Mesenchymal stem cell (in vitro differentiated cells and primary cell): ENCODE results near the gene DPP6.

Experiments
- DNase-seq: peaks from one replicate; pipeline ENCODE4 v3.0.0-alpha.2; 2013
- H2AFZ ChIP-seq: one replicate; pipeline ENCODE4 v1.6.1; 2013; ENCODE audit warnings: low read depth, mild to moderate bottlenecking, control low read depth, inconsistent platforms, low read length, moderate library complexity
- H2AK5ac ChIP-seq: 2 replicates; pipeline ENCODE4 v1.6.1; 2013; ENCODE audit warnings: low read length, moderate library complexity, mild to moderate bottlenecking, inconsistent platforms; ENCODE audit not compliant: severe bottlenecking
- H2BK120ac ChIP-seq: one replicate; pipeline ENCODE4 v1.6.1; 2013; ENCODE audit warnings: low read depth, mild to moderate bottlenecking, inconsistent platforms, low read length, moderate library complexity
- H2BK12ac ChIP-seq, 2 experiments: one replicate each; pipeline ENCODE4 v1.6.1; 2013; ENCODE audit warnings: inconsistent platforms in 2 of 2, low read length in 2 of 2, mild to moderate bottlenecking in 2 of 2, moderate library complexity in 2 of 2, control low read depth in 1 of 2
- H2BK15ac ChIP-seq: one replicate; pipeline ENCODE4 v1.6.1; 2013; ENCODE audit warnings: mild to moderate bottlenecking, low read depth, inconsistent platforms; ENCODE audit not compliant: poor library complexity, severe bottlenecking
- H2BK5ac ChIP-seq: 2 replicates; pipeline ENCODE4 v1.6.1; 2013; ENCODE audit warnings: low read depth, mild to moderate bottlenecking, low read length, control low read depth, inconsistent platforms; ENCODE audit not compliant: poor library complexity, severe bottlenecking
- H3K14ac ChIP-seq, 2 experiments: one replicate each; pipeline ENCODE4 v1.6.1; 2013; ENCODE audit warnings: inconsistent platforms in 2 of 2, low read length in 2 of 2, control low read depth in 1 of 2, mild to moderate bottlenecking in 1 of 2, moderate library complexity in 1 of 2
- H3K18ac ChIP-seq, 2 experiments: one replicate each; pipeline ENCODE4 v1.6.1; 2013; ENCODE audit warnings: inconsistent platforms in 2 of 2, low read length in 2 of 2, control low read depth in 1 of 2, low read depth in 1 of 2, mild to moderate bottlenecking in 1 of 2
- H3K23ac ChIP-seq, 2 experiments: one replicate each; pipeline ENCODE4 v1.6.1; 2013; ENCODE audit warnings: inconsistent platforms in 2 of 2, low read length in 2 of 2, mild to moderate bottlenecking in 2 of 2, moderate library complexity in 2 of 2, control low read depth in 1 of 2
- H3K27ac ChIP-seq: 2 replicates; pipeline ENCODE4 v1.5.1; 2013; ENCODE audit warnings: mild to moderate bottlenecking, moderate library complexity, low read length, control low read depth, inconsistent platforms; ENCODE audit not compliant: poor library complexity, severe bottlenecking
- H3K27me3 ChIP-seq, 2 experiments: 2 replicates each; pipeline versions ENCODE4 v1.6.1 to v1.7.0; 2013; ENCODE audit warnings: low read length in 2 of 2, mild to moderate bottlenecking in 2 of 2, moderate library complexity in 2 of 2, control low read depth in 1 of 2, inconsistent platforms in 1 of 2; ENCODE audit not compliant: control insufficient read depth in 1 of 2, insufficient read depth in 1 of 2
- H3K36me3 ChIP-seq, 2 experiments: 2 replicates each; pipeline versions ENCODE4 v1.6.1 to v1.7.0; 2013; ENCODE audit warnings: low read length in 2 of 2, control low read depth in 1 of 2, inconsistent platforms in 1 of 2, low read depth in 1 of 2, mild to moderate bottlenecking in 1 of 2; ENCODE audit not compliant: insufficient read depth in 2 of 2, control insufficient read depth in 1 of 2
- H3K4ac ChIP-seq, 2 experiments: one replicate each; pipeline ENCODE4 v1.6.1; 2013; ENCODE audit warnings: inconsistent platforms in 2 of 2, low read length in 2 of 2, mild to moderate bottlenecking in 2 of 2, moderate library complexity in 2 of 2, control low read depth in 1 of 2, low read depth in 1 of 2
- H3K4me1 ChIP-seq: 2 replicates; pipeline ENCODE4 v1.6.1; 2013; ENCODE audit warnings: low read depth, low read length, control low read depth; ENCODE audit not compliant: control insufficient read depth, insufficient read depth
- H3K4me2 ChIP-seq: 2 replicates; pipeline ENCODE4 v1.6.1; 2013; ENCODE audit warnings: low read length, mild to moderate bottlenecking, inconsistent platforms; ENCODE audit not compliant: poor library complexity, severe bottlenecking
- H3K4me3 ChIP-seq, 2 experiments: 2 replicates each; pipeline versions ENCODE4 v1.5.1 to v1.7.0; 2013; ENCODE audit warnings: low read length in 2 of 2, mild to moderate bottlenecking in 2 of 2, control low read depth in 1 of 2, low read depth in 1 of 2; ENCODE audit not compliant: insufficient read depth in 1 of 2
- H3K79me1 ChIP-seq: replicated peaks from 2 replicates; pipeline ENCODE4 v1.6.1; 2013; ENCODE audit warnings: mild to moderate bottlenecking, control low read depth, low read length, inconsistent platforms; ENCODE audit not compliant: poor library complexity, severe bottlenecking
- H3K9ac ChIP-seq: 2 replicates; pipeline ENCODE4 v1.7.0; 2013; ENCODE audit warnings: mild to moderate bottlenecking, low read length, moderate library complexity
- H3K9me3 ChIP-seq: 2 replicates; pipeline ENCODE4 v1.7.0; 2013; ENCODE audit warnings: mild to moderate bottlenecking, low read length; ENCODE audit not compliant: control insufficient read depth
- H4K8ac ChIP-seq: one replicate; pipeline ENCODE4 v1.6.1; 2013; ENCODE audit warnings: inconsistent platforms, mild to moderate bottlenecking, low read length, moderate library complexity
- H4K91ac ChIP-seq: one replicate; pipeline ENCODE4 v1.6.1; 2013; ENCODE audit warnings: mild to moderate bottlenecking, low read length, inconsistent platforms
- WGBS: methylation state at CpG from one replicate; pipeline ENCODE4 v1.1.7; 2013; ENCODE audit warnings: mixed read lengths; 5-methylcytosine and 5-hydroxymethylcytosine counted together

DPP6 gene

DNA sequence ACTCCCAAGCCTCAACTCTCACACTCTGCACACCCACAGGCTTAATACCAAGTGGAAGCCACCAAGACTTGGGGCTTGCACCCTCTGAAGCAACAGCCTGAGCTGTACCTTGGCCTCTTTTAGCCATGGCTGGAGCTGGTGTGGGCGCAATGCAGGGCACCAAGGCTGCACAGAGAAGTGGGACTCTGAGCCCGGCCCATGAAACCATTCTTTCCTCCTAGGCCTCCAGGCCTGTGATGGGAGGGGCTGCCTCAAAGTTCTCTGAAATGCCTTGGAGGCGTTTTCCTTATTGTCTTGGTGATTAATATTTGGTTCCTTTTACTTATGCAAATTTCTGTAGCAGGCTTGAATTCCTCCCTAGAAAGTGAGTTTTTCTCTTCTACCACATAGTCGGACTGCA lies 674.2 kb downstream of the DPP6 start:
- Histone ChIP-seq H3K9me3 (peaks cover 16% of the 10 kb centered on the region), H3K4me1 (no peaks in the 10 kb centered on the region), H3K4ac (no peak overlapping the region), H4K91ac (no peak overlapping the region), H2BK5ac (no peak overlapping the region), H2BK120ac (no peak overlapping the region), H4K8ac (no peak overlapping the region), H3K27ac (no peak overlapping the region), H3K14ac (no peak overlapping the region), H3K18ac (no peak overlapping the region), H3K23ac (no peak overlapping the region), H3K4me3 (no peak overlapping the region), H2BK15ac (no peak overlapping the region), H3K9ac (no peak overlapping the region), H3K4me2 (no peak overlapping the region), H3K79me1 (no peaks in the 10 kb centered on the region), H3K27me3 (no peaks in the 10 kb centered on the region), H3K36me3 (no peaks in the 10 kb centered on the region), H2AFZ (no peak overlapping the region), H2AK5ac (no peak overlapping the region), H2BK12ac (no peak overlapping the region)
- WGBS = 56% methylated on average over 3 of the region's 4 CpGs
- DNase-seq = no peak

DNA sequence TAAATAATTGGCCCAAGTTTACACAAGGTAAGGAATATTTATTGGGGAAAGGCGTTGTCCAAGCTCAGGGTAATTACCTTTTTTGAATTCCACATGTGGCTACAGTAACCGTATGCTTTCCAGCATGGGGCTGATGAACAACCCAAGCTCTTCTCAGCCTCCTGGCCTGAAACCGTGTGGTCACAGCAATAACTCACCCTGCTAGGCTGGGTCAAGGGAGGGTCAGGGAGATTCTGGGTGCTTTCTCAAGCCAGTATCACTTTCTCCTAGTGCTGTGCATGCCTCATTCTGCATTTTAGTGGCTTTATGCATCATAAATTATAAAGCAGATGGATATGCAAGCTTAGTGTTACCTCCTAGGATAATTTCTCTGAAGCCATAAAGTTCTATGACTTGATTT lies 676.9 kb downstream of the DPP6 start:
- no peaks in the 10 kb centered on the region for H3K79me1 ChIP-seq
- no peak overlapping the region for H4K91ac ChIP-seq
- no peak for DNase-seq
- H3K4me1 ChIP-seq = no peaks in the 10 kb centered on the region
- no peak overlapping the region for H2BK15ac ChIP-seq
- 44% methylated on average over 3 of the region's 3 CpGs for WGBS
- H3K4me2 ChIP-seq = no peak overlapping the region
- H2BK12ac ChIP-seq = no peak overlapping the region
- no peak overlapping the region for H2AK5ac ChIP-seq
- no peaks in the 10 kb centered on the region for H3K27me3 ChIP-seq
- H4K8ac ChIP-seq = no peak overlapping the region
- no peak overlapping the region for H3K18ac ChIP-seq
- H3K4me3 ChIP-seq = no peak overlapping the region
- H3K9me3 ChIP-seq = peaks cover 17% of the 10 kb centered on the region
- no peak overlapping the region for H2AFZ ChIP-seq
- H3K36me3 ChIP-seq = no peaks in the 10 kb centered on the region
- H2BK120ac ChIP-seq = no peak overlapping the region
- H3K4ac ChIP-seq = no peak overlapping the region
- H3K23ac ChIP-seq = no peak overlapping the region
- no peak overlapping the region for H3K14ac ChIP-seq
- no peak overlapping the region for H3K27ac ChIP-seq
- H3K9ac ChIP-seq = no peak overlapping the region
- H2BK5ac ChIP-seq = no peak overlapping the region

DNA sequence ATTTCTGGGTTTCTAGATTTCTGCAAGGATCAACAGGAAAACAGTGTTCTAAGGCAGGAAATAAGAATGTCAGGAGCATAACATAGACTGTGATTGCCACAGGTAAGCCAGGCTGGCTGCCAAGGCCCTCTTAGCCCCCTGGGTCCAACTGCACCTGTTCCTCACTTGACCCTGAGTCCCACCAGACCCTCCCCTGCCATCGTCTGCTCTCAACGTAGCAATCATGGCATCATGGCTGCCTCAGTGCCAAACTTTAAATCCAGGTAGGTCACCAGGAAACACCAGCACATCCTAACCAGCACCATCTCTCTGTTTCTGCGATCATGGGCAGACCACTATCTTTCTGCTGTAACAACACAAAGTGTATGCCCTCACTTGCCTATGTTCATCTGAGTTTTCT lies 683.6 kb downstream of the DPP6 start:
- Histone ChIP-seq H3K4me1 (no peaks in the 10 kb centered on the region), H3K79me1 (no peaks in the 10 kb centered on the region), H3K4me2 (no peak overlapping the region), H3K27me3 (no peaks in the 10 kb centered on the region), H2BK5ac (no peak overlapping the region), H4K91ac (no peak overlapping the region), H3K23ac (no peak overlapping the region), H2BK12ac (no peak overlapping the region), H3K4ac (no peak overlapping the region), H2BK120ac (no peak overlapping the region), H3K4me3 (no peak overlapping the region), H4K8ac (no peak overlapping the region), H3K27ac (no peak overlapping the region), H2BK15ac (no peak overlapping the region), H3K18ac (no peak overlapping the region), H3K9me3 (peaks cover 17% of the 10 kb centered on the region), H3K9ac (no peak overlapping the region), H3K36me3 (no peaks in the 10 kb centered on the region), H3K14ac (no peak overlapping the region), H2AK5ac (no peak overlapping the region), H2AFZ (no peak overlapping the region)
- 68% methylated on average over 3 of the region's 3 CpGs for WGBS
- DNase-seq = no peak

DNA sequence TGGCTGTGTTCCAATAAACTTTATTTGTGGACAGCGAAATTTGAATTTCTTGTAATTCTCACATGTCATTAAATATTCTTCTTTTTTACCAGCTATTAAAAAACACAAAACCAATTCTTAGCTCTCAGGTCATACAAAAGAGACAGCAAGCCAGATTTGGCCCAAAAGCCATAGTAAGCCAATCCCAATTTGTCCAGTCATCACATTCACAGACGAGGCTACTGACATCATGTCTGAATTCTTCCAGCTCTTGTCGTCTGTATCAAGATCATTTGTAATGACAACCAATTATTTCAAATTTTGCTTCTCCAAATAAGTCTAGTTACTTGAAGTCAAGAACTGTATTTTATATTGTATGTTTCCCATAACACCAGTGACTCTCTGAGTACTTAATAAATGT lies 684.2 kb downstream of the DPP6 start:
- WGBS = 83% methylated on average over 2 of the region's 3 CpGs
- Histone ChIP-seq H3K14ac (no peak overlapping the region), H3K27ac (no peak overlapping the region), H3K4me3 (no peak overlapping the region), H3K4me1 (no peaks in the 10 kb centered on the region), H3K36me3 (no peaks in the 10 kb centered on the region), H2BK12ac (no peak overlapping the region), H3K4me2 (no peak overlapping the region), H2BK120ac (no peak overlapping the region), H3K79me1 (no peaks in the 10 kb centered on the region), H3K23ac (no peak overlapping the region), H2BK15ac (no peak overlapping the region), H2AFZ (no peak overlapping the region), H3K4ac (no peak overlapping the region), H3K9ac (no peak overlapping the region), H3K27me3 (no peaks in the 10 kb centered on the region), H2BK5ac (no peak overlapping the region), H4K8ac (no peak overlapping the region), H3K9me3 (peaks cover 11% of the 10 kb centered on the region), H2AK5ac (no peak overlapping the region), H4K91ac (no peak overlapping the region), H3K18ac (no peak overlapping the region)
- no peak for DNase-seq
